ENCODE results near the gene LYPLAL1. TPM values are rescaled to one million over a fixed set of nuclear protein-coding genes. Genes with fewer than 3 reads are reported as not detected.

The LYPLAL1 gene
- total RNA-seq, 1 donor from 2014 or later: 38.0 TPM

- POLR2A ChIA-PET: no interaction called here
- no peak for ATAC-seq (ENCODE audit: low read depth)
Measured at GRCh38 chr1:219130366-219130935, 43.2 kb upstream of the LYPLAL1 start.

GRCh38 chr1:219132939-219133338 is 40.7 kb upstream of the LYPLAL1 start:
- no peaks in the 10 kb centered on the region for H3K27me3 Mint-ChIP-seq
- ATAC-seq (ENCODE audit: low read depth) (no peak), DNase-seq (no peak)
- H3K4me1 Mint-ChIP-seq: no peaks in the 10 kb centered on the region
- intact Hi-C loops (cut with micrococcal nuclease): no loop called here
- POLR2A ChIA-PET: no interaction called here
- CTCF ChIA-PET: no interaction called here
- H3K9me3 Mint-ChIP-seq: peaks cover 11% of the 10 kb centered on the region
- H3K4me3 Mint-ChIP-seq: no peak overlapping the region
- H3K36me3 Mint-ChIP-seq (ENCODE audit: low read depth): peaks cover 1% of the 10 kb centered on the region
- no peak overlapping the region for H3K27ac Mint-ChIP-seq
- TF ChIP-seq, protein P1, sequence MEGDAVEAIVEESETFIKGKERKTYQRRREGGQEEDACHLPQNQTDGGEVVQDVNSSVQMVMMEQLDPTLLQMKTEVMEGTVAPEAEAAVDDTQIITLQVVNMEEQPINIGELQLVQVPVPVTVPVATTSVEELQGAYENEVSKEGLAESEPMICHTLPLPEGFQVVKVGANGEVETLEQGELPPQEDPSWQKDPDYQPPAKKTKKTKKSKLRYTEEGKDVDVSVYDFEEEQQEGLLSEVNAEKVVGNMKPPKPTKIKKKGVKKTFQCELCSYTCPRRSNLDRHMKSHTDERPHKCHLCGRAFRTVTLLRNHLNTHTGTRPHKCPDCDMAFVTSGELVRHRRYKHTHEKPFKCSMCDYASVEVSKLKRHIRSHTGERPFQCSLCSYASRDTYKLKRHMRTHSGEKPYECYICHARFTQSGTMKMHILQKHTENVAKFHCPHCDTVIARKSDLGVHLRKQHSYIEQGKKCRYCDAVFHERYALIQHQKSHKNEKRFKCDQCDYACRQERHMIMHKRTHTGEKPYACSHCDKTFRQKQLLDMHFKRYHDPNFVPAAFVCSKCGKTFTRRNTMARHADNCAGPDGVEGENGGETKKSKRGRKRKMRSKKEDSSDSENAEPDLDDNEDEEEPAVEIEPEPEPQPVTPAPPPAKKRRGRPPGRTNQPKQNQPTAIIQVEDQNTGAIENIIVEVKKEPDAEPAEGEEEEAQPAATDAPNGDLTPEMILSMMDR (IDR thresholded peaks at IDR 0.05): no peak

More at GRCh38 chr1:219130366-219130935, 43.2 kb upstream of the LYPLAL1 start:
- no peak for DNase-seq
- Mint-ChIP-seq H3K9me3 (peaks cover 5% of the 10 kb centered on the region), H3K4me1 (no peaks in the 10 kb centered on the region), H3K27me3 (no peaks in the 10 kb centered on the region), H3K36me3 (ENCODE audit: low read depth) (peaks cover 1% of the 10 kb centered on the region), H3K27ac (no peak overlapping the region), H3K4me3 (no peak overlapping the region)
- intact Hi-C loops (cut with micrococcal nuclease): no loop called here
- CTCF ChIA-PET: no interaction called here
- TF ChIP-seq, protein P1 (IDR thresholded peaks at IDR 0.05): no peak

DNA sequence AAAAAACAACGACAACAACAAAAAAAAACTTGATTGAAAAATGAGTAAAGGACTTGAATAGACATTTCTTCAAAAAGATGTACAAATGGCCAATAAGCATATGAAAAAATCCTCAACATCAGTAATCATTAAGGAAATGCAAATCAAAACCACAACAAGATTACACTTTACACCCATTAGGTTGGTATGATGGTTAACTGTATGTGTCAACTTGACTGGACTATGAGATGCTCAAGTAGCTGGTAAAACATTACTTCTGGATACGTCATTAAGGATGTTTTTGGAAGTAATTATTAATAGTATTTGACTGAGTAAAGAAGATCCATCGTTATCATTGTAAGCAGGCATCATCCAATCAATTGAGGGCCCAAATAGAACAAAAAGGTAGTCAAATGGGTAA is 34.9 kb upstream of the LYPLAL1 start:
- POLR2A ChIA-PET: no interaction called here
- DNase-seq (no peak), ATAC-seq (ENCODE audit: low read depth) (no peak)
- Mint-ChIP-seq H3K27ac (no peak overlapping the region), H3K4me3 (no peak overlapping the region), H3K4me1 (no peaks in the 10 kb centered on the region), H3K9me3 (peaks cover 14% of the 10 kb centered on the region), H3K36me3 (ENCODE audit: low read depth) (no peaks in the 10 kb centered on the region), H3K27me3 (no peaks in the 10 kb centered on the region)
- CTCF ChIA-PET: no interaction called here
- intact Hi-C loops (cut with micrococcal nuclease): loop anchor here (5.0 kb wide), 1 partner anchor 64 kb away; no protein-coding TSS in a partner anchor
- TF ChIP-seq, protein P1 (IDR thresholded peaks at IDR 0.05): no peak

GRCh38 chr1:219140303-219140877 is 33.3 kb upstream of the LYPLAL1 start:
- Mint-ChIP-seq H3K4me1 (peaks cover 7% of the 10 kb centered on the region), H3K4me3 (no peak overlapping the region), H3K27ac (no peak overlapping the region), H3K27me3 (no peaks in the 10 kb centered on the region), H3K36me3 (ENCODE audit: low read depth) (no peaks in the 10 kb centered on the region), H3K9me3 (peaks cover 9% of the 10 kb centered on the region)
- ChIA-PET POLR2A (no interaction called here), CTCF (interaction anchor here (0.8 kb wide), 1 partner anchor 48 kb away, joined by 3 read pairs; no protein-coding TSS in a partner anchor)
- intact Hi-C loops (cut with micrococcal nuclease): no loop called here
- DNase-seq: no peak
- TF ChIP-seq, protein P1 (IDR thresholded peaks at IDR 0.05): no peak
- no peak for ATAC-seq (ENCODE audit: low read depth)

DNA sequence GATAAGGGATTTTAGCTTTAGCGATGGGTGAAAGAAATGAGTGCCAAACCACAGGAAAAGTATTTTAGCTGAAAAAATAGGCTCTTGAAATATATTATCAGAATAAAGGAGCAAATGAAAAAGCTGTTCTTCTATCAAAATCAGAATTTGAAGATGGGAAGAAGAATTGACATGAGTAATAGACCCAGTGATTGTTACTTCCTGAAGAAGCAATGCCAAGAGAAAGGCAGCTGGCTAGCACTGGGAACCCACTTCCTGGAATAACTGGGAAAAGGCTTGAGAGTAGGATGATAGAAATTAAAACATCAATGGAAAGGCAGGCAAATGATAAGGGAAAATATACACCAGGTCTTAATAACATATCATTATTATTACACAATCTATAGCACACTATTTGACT is 29.9 kb upstream of the LYPLAL1 start:
- Mint-ChIP-seq H3K9me3 (no peaks in the 10 kb centered on the region), H3K4me3 (no peak overlapping the region), H3K36me3 (ENCODE audit: low read depth) (no peaks in the 10 kb centered on the region), H3K27ac (no peak overlapping the region), H3K27me3 (no peaks in the 10 kb centered on the region), H3K4me1 (peaks cover 7% of the 10 kb centered on the region)
- intact Hi-C loops (cut with micrococcal nuclease): no loop called here
- CTCF ChIA-PET: no interaction called here
- ATAC-seq (ENCODE audit: low read depth) (no peak), DNase-seq (no peak)
- TF ChIP-seq, protein P1 (IDR thresholded peaks at IDR 0.05): no peak
- POLR2A ChIA-PET: no interaction called here
